Astrocyte (in vitro differentiated cells and primary cell): ENCODE data around the gene SPOCK3.

Experiments used
- CTCF ChIP-seq: IDR thresholded peaks from 2 replicates; pipeline ENCODE4 v1.5.1; 2011; ENCODE audit warnings: low read depth, mild to moderate bottlenecking, inconsistent platforms, low read length, moderate library complexity; ENCODE audit not compliant: insufficient read depth
- EZH2 ChIP-seq: IDR thresholded peaks from 2 replicates; pipeline ENCODE4 v1.6.1; 2012; ENCODE audit warnings: mild to moderate bottlenecking, low read length, inconsistent platforms; ENCODE audit not compliant: insufficient read depth

GRCh38 chr4:166823848-166824247 is 410.4 kb downstream of the SPOCK3 start:
- TF ChIP-seq CTCF (no peak), EZH2 (no peak)
